ENCODE data around the gene SLC25A21. TPM values are rescaled to one million over a fixed set of nuclear protein-coding genes. Genes with fewer than 3 reads are reported as not detected.

SLC25A21 gene
- total and polyA plus RNA-seq, 7 donors = 0.13 to 1.5 (median 1.1) TPM; not detected in 2

- Histone ChIP-seq H3K27ac (no peak overlapping the region), H3K36me3 (no peaks in the 10 kb centered on the region), H3K9me3 (no peaks in the 10 kb centered on the region), H3K4me1 (peaks cover 0 to 6% (median 0%) of the 10 kb centered on the region in 4 donors), H3K27me3 (no peaks in the 10 kb centered on the region), H3K4me3 (no peak overlapping the region)
- TF ChIP-seq CTCF (IDR thresholded peaks at IDR 0.05) (no peak), EP300 (IDR thresholded peaks at IDR 0.05) (no peak), POLR2AphosphoS5 (IDR thresholded peaks at IDR 0.05) (no peak), POLR2A (IDR thresholded peaks at IDR 0.05) (no peak)
- WGBS, 2 donors = 68 to 75% methylated on average over 9 of the region's 9 CpGs
- intact Hi-C loops (cut with DNase I) = no loop called here
- DNase-seq = no peak
Observed at GRCh38 chr14:37088356-37089215, 83.8 kb downstream of the SLC25A21 start.

- H3K36me3 ChIP-seq = no peaks in the 10 kb centered on the region
- H3K4me3 ChIP-seq = no peak overlapping the region
- no peak for TF ChIP-seq POLR2AphosphoS5 (IDR thresholded peaks at IDR 0.05)
- 94% methylated on average over 3 of the region's 3 CpGs for WGBS, 2 donors
- intact Hi-C loops (cut with DNase I) = no loop called here
- no peak overlapping the region for H3K27ac ChIP-seq
- H3K27me3 ChIP-seq = no peaks in the 10 kb centered on the region
- H3K9me3 ChIP-seq = no peaks in the 10 kb centered on the region
- DNase-seq = no peak
- peaks cover 0 to 6% (median 0%) of the 10 kb centered on the region in 4 donors for H3K4me1 ChIP-seq
Observed at GRCh38 chr14:37087520-37087919, 84.9 kb downstream of the SLC25A21 start.

DNA sequence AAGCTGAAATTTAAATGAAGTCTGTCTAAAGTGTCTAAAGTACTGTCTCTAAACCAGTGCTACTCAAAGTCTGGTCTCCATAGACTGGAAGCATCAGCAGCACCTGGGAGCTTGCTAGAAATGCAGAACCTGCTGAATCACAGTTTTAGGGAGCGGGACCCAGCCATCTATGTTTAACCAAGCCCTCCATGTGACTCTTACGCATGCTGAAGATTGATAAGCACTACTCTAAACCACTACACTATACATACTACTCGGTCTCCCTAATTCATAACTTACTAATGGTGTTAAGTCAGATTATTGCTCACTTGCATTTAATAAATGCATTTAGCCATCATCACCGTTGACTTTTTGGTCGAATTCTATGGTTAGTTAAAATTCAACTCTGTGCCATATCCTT, 88.8 kb downstream of the SLC25A21 start:
- TF ChIP-seq POLR2A (IDR thresholded peaks at IDR 0.05) = no peak
- TF ChIP-seq CTCF (IDR thresholded peaks at IDR 0.05) = no peak
- no peak for TF ChIP-seq POLR2AphosphoS5 (IDR thresholded peaks at IDR 0.05)
- no peak for TF ChIP-seq EP300 (IDR thresholded peaks at IDR 0.05)
- intact Hi-C loops (cut with DNase I) = no loop called here
- Histone ChIP-seq H3K27ac (no peak overlapping the region), H3K9me3 (no peaks in the 10 kb centered on the region), H3K36me3 (no peaks in the 10 kb centered on the region), H3K4me1 (peaks cover 0 to 6% (median 0%) of the 10 kb centered on the region in 4 donors), H3K27me3 (no peaks in the 10 kb centered on the region), H3K4me3 (no peak overlapping the region)
- no peak for DNase-seq
- 66 to 67% methylated on average over 5 of the region's 5 CpGs for WGBS, 2 donors

- H3K27me3 ChIP-seq = no peaks in the 10 kb centered on the region
- no peak for DNase-seq
- no peak for TF ChIP-seq EP300 (IDR thresholded peaks at IDR 0.05)
- no peak for TF ChIP-seq CTCF (IDR thresholded peaks at IDR 0.05)
- TF ChIP-seq POLR2AphosphoS5 (IDR thresholded peaks at IDR 0.05) = no peak
- no peak for TF ChIP-seq POLR2A (IDR thresholded peaks at IDR 0.05)
- 0% methylated on average over 1 of the region's 1 CpG for WGBS, 2 donors
- no peak overlapping the region for H3K27ac ChIP-seq
- no peaks in the 10 kb centered on the region for H3K9me3 ChIP-seq
- peaks cover 0 to 6% (median 0%) of the 10 kb centered on the region in 4 donors for H3K4me1 ChIP-seq
- intact Hi-C loops (cut with DNase I) = no loop called here
- no peaks in the 10 kb centered on the region for H3K36me3 ChIP-seq
- H3K4me3 ChIP-seq = no peak overlapping the region
Observed at GRCh38 chr14:37082449-37082848, 90.0 kb downstream of the SLC25A21 start.

DNA sequence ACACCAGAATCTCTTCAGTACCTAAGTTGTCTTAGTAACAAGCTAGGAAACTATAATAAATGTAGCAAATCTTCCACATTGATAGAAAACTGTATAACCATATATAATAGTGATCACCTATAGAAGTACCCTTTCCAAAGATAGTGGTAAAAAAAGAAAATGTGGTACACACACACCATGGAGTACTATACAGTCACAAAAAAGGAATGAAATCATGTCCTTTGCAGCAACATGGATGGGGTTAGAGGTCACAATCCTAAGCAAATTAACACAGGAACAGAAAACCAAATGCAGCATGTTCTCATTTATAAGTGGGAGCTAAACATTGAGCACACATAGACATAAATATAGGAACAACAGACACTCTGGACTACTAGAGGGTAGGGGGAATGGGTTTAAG, 90.5 kb downstream of the SLC25A21 start:
- Histone ChIP-seq H3K27me3 (no peaks in the 10 kb centered on the region), H3K4me1 (peaks cover 0 to 3% (median 0%) of the 10 kb centered on the region in 4 donors), H3K36me3 (no peaks in the 10 kb centered on the region), H3K27ac (no peak overlapping the region), H3K4me3 (no peak overlapping the region), H3K9me3 (no peaks in the 10 kb centered on the region)
- DNase-seq = no peak
- TF ChIP-seq POLR2A (IDR thresholded peaks at IDR 0.05) (no peak), CTCF (IDR thresholded peaks at IDR 0.05) (no peak), EP300 (IDR thresholded peaks at IDR 0.05) (no peak), POLR2AphosphoS5 (IDR thresholded peaks at IDR 0.05) (no peak)
- intact Hi-C loops (cut with DNase I) = no loop called here
